Stimulated activated CD4-positive, alpha-beta T cell treated with anti-CD3 and anti-CD28 coated beads, TNF-alpha, amount 100 ng/mL, for 4 hours (primary cell): ENCODE measurements around the gene PTCSC3.
"Not testable (repeated sequence)": the region's sequence is repeated elsewhere in the genome, so short reads cannot be mapped to it uniquely, and the experiment has no call there.

Experiments
- DNase-seq, 3 experiments: peaks; one replicate each; pipeline ENCODE4 v3.0.0-alpha.2; 2020; ENCODE audit warnings: low read depth in 3 of 3

PTCSC3 gene

GRCh38 chr14:36173161-36173560 lies 3.4 kb downstream of the PTCSC3 start:
- no peak for DNase-seq

GRCh38 chr14:36171607-36172006 lies 4.9 kb downstream of the PTCSC3 start:
- DNase-seq, result no peak

- no peak for DNase-seq
Observed at GRCh38 chr14:36167431-36167830, 9.1 kb downstream of the PTCSC3 start.

GRCh38 chr14:36163451-36163850 lies 13.1 kb downstream of the PTCSC3 start:
- no peak for DNase-seq

GRCh38 chr14:36162267-36162666 lies 14.3 kb downstream of the PTCSC3 start:
- DNase-seq, result no peak

- DNase-seq, result no peak
Observed at GRCh38 chr14:36161776-36162175, 14.7 kb downstream of the PTCSC3 start.

GRCh38 chr14:36151335-36151734 lies 25.2 kb downstream of the PTCSC3 start:
- DNase-seq, result no peak

- DNase-seq, result no peak
Observed at GRCh38 chr14:36134038-36134437, 42.5 kb downstream of the PTCSC3 start.

- no peak for DNase-seq
Observed at GRCh38 chr14:36132826-36133225, 43.7 kb downstream of the PTCSC3 start.

- no peak for DNase-seq
Observed at GRCh38 chr14:36130186-36130585, 46.3 kb downstream of the PTCSC3 start.

GRCh38 chr14:36129181-36129580 lies 47.3 kb downstream of the PTCSC3 start:
- no peak for DNase-seq

GRCh38 chr14:36113341-36113740 lies 63.2 kb downstream of the PTCSC3 start:
- no peak for DNase-seq

- no peak for DNase-seq
Observed at GRCh38 chr14:36111822-36112583, 64.5 kb downstream of the PTCSC3 start.

GRCh38 chr14:36105401-36105800 lies 71.1 kb downstream of the PTCSC3 start:
- DNase-seq, result no peak

- DNase-seq, result not testable (repeated sequence)
Observed at GRCh38 chr14:36104258-36104657, 72.3 kb downstream of the PTCSC3 start.

GRCh38 chr14:36099619-36100018 lies 76.9 kb downstream of the PTCSC3 start:
- no peak for DNase-seq

- DNase-seq, result no peak
Observed at GRCh38 chr14:36097356-36097755, 79.2 kb downstream of the PTCSC3 start.

GRCh38 chr14:36096090-36096489 lies 80.4 kb downstream of the PTCSC3 start:
- DNase-seq, result no peak

- DNase-seq, result no peak
Observed at GRCh38 chr14:36094963-36095362, 81.6 kb downstream of the PTCSC3 start.

- DNase-seq, result no peak
Observed at GRCh38 chr14:36091096-36091495, 85.4 kb downstream of the PTCSC3 start.

GRCh38 chr14:36087411-36087810 lies 89.1 kb downstream of the PTCSC3 start:
- DNase-seq, result no peak

GRCh38 chr14:36086629-36087395 lies 89.7 kb downstream of the PTCSC3 start:
- no peak for DNase-seq

- no peak for DNase-seq
Observed at GRCh38 chr14:36085861-36086260, 90.7 kb downstream of the PTCSC3 start.
